Thoracic aorta (tissue), 2 donors: ENCODE results near the gene HESX1. TPM values are rescaled to one million over a fixed set of nuclear protein-coding genes. Genes with fewer than 3 reads are reported as not detected.
A peak's percentile ranks its signal among the peaks of the same experiment; 100 is the strongest.

Source experiments
- ATAC-seq: fragments of 150-250 bp; one replicate; pipeline ENCODE4 v1.8.0; 2017; ENCODE audit warnings: low read depth; ENCODE audit not compliant: insufficient number of reproducible peaks, low FRiP score
- DNase-seq: peaks from one replicate; pipeline ENCODE4 v3.0.0-alpha.2; 2020; ENCODE audit warnings: low spot score
- H3K27ac ChIP-seq, 2 donors: fragments of 200-600 bp; sonication (generic); 1 replicate in 1 of 2; 2 replicates in 1 of 2; pipeline ENCODE4 v1.5.1; 2016; ENCODE audit warnings: mild to moderate bottlenecking in 2 of 2, moderate library complexity in 2 of 2
- H3K27me3 ChIP-seq: fragments of 200-600 bp; sonication (generic); replicated peaks from 2 replicates; pipeline ENCODE4 v1.6.0; 2016; ENCODE audit warnings: mild to moderate bottlenecking; ENCODE audit not compliant: insufficient read depth
- H3K36me3 ChIP-seq: fragments of 200-600 bp; sonication (generic); one replicate; pipeline ENCODE4 v1.5.1; 2016
- H3K4me1 ChIP-seq, 2 donors: fragments of 200-600 bp; sonication (generic); 1 replicate in 1 of 2; 2 replicates in 1 of 2; pipeline versions ENCODE4 v1.5.1 to v1.6.0; 2016; ENCODE audit warnings: low read depth in 2 of 2, mild to moderate bottlenecking in 1 of 2; ENCODE audit not compliant: control insufficient read depth in 1 of 2
- H3K4me3 ChIP-seq: fragments of 200-600 bp; sonication (generic); 2 replicates; pipeline ENCODE4 v1.5.1; 2016; ENCODE audit warnings: mild to moderate bottlenecking
- H3K9me3 ChIP-seq: fragments of 200-600 bp; sonication (generic); 2 replicates; pipeline ENCODE4 v1.5.1; 2016
- total RNA-seq, 2 donors: library from RNA; depleted of rRNA; stranded (reverse); fragments of >200 nt; gene quantifications; one replicate each; pipeline versions ENCODE4 v1.1.0 to v1.2.3, GENCODE V29; 2016
- TF ChIP-seq, protein P1 (sequence below): fragments of 200-600 bp; sonication (generic); IDR thresholded peaks from one replicate; pipeline ENCODE4 v1.5.1; 2019; ENCODE audit warnings: antibody characterized with exemption

The HESX1 gene
- total RNA-seq, 2 donors from 2014 or later: 1.7 to 2.0 TPM

DNA sequence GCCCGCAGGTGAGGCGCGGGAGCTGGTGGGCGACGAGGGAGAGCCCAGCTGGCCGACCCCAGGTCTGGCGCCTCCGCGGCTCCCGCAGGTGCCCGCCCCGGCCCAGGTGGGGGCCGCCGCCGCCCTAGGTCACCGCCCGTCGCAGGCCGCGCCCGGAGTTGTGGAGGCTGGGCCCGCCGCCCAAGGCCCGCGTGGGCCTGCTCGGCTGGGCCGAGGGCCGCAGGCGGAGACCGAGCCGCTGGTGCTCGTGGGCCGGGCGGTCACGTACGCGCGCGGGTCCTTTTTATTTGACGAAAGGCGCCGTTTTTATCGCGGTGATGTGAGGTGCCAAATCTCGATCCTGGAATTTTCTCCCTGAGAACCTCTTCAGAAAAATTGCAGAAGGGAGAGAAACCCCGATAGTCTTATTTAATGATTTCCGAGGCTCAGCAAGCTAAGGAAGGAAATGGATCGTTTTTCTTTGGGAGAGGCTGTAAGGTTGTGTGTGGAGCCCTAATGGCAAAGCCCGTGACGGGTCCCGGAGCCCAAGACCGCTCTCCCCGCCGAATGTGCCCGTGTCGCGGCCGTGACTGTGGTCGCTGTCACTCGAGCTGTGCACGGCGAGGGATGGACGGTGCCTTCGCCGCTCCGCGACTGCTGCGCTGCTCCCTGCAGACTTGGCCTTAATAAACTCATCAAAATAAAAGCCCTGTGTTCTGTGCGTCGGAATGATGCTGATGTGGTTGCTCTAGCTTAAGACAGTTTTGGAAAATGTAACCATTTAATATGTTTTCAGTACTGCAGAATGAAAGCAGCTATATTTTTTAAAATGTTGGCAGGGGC, 28.4 kb upstream of the HESX1 start:
- H3K9me3 ChIP-seq: no peaks in the 10 kb centered on the region
- TF ChIP-seq, protein P1, sequence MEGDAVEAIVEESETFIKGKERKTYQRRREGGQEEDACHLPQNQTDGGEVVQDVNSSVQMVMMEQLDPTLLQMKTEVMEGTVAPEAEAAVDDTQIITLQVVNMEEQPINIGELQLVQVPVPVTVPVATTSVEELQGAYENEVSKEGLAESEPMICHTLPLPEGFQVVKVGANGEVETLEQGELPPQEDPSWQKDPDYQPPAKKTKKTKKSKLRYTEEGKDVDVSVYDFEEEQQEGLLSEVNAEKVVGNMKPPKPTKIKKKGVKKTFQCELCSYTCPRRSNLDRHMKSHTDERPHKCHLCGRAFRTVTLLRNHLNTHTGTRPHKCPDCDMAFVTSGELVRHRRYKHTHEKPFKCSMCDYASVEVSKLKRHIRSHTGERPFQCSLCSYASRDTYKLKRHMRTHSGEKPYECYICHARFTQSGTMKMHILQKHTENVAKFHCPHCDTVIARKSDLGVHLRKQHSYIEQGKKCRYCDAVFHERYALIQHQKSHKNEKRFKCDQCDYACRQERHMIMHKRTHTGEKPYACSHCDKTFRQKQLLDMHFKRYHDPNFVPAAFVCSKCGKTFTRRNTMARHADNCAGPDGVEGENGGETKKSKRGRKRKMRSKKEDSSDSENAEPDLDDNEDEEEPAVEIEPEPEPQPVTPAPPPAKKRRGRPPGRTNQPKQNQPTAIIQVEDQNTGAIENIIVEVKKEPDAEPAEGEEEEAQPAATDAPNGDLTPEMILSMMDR: no peak
- peak overlapping the region; percentile 84 to 85 for H3K27ac ChIP-seq
- no peaks in the 10 kb centered on the region for H3K36me3 ChIP-seq
- peaks cover 18 to 33% of the 10 kb centered on the region in 2 donors for H3K4me1 ChIP-seq
- ATAC-seq: peak; percentile 17
- H3K27me3 ChIP-seq: no peaks in the 10 kb centered on the region
- H3K4me3 ChIP-seq: peak overlapping the region; percentile 96
- no peak for DNase-seq

DNA sequence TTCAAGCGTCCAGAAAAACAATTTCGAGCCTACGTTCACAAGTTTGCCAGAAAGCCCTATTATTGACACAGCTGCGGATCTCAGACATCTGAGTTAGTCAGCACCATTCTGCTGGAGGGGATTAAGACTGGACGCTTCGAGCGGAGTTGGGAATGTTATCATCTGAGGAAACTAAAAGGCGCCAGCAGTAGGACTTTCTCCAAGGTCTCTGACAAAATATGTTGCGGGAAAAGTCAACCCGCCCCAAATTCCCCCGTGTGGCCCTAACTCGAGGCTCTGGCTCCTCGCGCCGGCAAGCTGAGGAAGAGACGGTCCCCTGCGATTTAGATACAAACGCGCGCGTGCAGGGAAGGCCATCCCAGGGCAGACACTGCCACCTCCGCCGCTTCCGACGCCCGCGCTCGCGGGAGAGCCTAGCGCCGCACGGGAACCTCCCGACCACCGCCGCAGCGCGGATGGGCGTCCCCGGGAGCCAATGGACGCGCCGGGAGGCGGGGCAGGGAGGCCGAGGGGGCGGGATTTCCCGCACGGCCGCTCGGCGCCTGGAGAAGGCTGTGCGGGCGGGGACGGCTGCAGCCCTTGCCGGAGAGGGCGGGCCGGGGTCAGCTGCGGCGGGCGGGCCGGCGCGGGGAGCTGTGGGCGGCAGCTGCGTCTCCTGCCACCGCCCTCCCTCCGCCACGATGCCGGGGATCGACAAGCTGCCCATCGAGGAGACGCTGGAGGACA, 27.6 kb upstream of the HESX1 start, which contains the start of gene APPL1:
Gene APPL1, plus strand, starts transcription at position 526 of the 726 bp plus-strand sequence. Its CDS starts 155 bp downstream, at position 681.
- DNase-seq (peak; percentile 56), ATAC-seq (peak; percentile 93)
- peak within 1 kb of the TSS; percentile 84 to 85 for H3K27ac ChIP-seq
- TF ChIP-seq, protein P1: no peak
- peaks cover 15 to 33% of the 10 kb centered on the region in 2 donors for H3K4me1 ChIP-seq
- H3K4me3 ChIP-seq: peak within 1 kb of the TSS; percentile 96
- no peaks in the 10 kb centered on the region for H3K9me3 ChIP-seq
- H3K36me3 ChIP-seq: no peaks in the 10 kb centered on the region
- no peaks in the 10 kb centered on the region for H3K27me3 ChIP-seq

DNA sequence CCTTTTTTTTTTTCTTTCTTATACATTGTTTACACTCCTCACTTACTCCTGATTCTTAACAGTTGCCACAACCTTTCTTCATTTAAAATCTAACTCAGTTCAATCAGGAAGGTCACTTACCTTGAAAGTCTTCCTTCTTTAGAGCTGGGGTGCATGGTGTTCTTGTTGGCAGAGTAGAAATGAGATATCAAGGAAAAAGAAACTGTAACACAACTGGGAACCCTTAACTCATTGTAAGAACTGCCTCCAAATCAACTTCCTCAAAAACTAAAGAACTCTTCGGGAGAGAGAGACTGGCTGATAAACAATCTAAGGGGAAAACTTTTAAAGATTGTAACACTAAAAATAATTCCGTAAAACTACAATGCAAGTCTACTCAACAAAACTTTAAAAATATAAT, 26.4 kb upstream of the HESX1 start:
- DNase-seq (no peak), ATAC-seq (no peak)
- Histone ChIP-seq H3K9me3 (no peaks in the 10 kb centered on the region), H3K36me3 (no peaks in the 10 kb centered on the region), H3K27me3 (no peaks in the 10 kb centered on the region), H3K4me3 (no peak overlapping the region), H3K4me1 (peaks cover 15 to 33% of the 10 kb centered on the region in 2 donors), H3K27ac (no peak overlapping the region)
- TF ChIP-seq, protein P1: no peak

DNA sequence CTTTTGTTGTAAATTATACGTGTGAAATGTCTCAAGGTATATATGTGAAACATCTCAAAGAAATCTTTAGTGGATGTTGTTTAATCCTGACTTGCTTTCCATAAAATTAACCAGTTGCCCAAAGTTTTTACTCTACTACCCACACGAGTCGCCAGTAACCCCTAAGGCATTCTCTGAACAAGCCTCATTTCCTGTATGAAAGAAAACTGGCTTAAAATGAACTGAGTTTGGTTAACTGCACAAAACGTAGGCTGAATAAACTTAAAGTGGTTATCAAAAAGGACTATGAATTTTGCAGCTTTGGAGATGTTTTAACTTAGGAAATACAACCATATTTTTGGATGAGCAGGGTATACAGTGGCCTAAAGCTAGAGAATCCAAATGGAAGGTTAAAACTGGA, 25.1 kb upstream of the HESX1 start:
- Histone ChIP-seq H3K9me3 (no peaks in the 10 kb centered on the region), H3K27me3 (no peaks in the 10 kb centered on the region), H3K36me3 (no peaks in the 10 kb centered on the region), H3K27ac (no peak overlapping the region), H3K4me1 (peaks cover 8 to 20% of the 10 kb centered on the region in 2 donors), H3K4me3 (no peak overlapping the region)
- TF ChIP-seq, protein P1: no peak
- DNase-seq (no peak), ATAC-seq (no peak)

DNA sequence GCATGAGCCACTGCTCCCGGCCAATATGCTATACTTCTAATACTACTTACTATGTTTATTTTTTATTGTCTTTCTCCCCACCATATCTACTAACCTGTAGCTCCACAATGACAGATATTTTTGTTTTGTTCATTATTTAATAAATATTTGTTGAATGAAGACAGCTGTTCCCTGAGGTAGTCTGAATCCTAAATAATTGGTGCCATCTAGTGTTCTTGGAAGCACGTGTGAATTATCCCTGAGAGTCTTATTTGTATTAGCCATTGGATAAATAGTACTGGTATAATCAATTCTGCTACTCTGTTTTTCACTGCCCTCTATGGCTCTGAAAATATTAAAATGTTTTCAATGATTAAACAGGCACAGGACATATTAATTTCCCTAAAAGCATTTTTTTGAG, 22.1 kb upstream of the HESX1 start:
- DNase-seq (no peak), ATAC-seq (no peak)
- Histone ChIP-seq H3K36me3 (no peaks in the 10 kb centered on the region), H3K9me3 (no peaks in the 10 kb centered on the region), H3K27ac (no peak overlapping the region), H3K27me3 (no peaks in the 10 kb centered on the region), H3K4me1 (peaks cover 0 to 6% of the 10 kb centered on the region in 2 donors), H3K4me3 (no peak overlapping the region)
- TF ChIP-seq, protein P1: no peak
